IMR-90 (cell line): ENCODE data around the gene ZNF423. TPM values are rescaled to one million over a fixed set of nuclear protein-coding genes. Genes with fewer than 3 reads are reported as not detected.

Source experiments
- ATAC-seq: fragments of 200-7000 bp; cut with Tn5 transposase; 2 replicates; pipeline ENCODE4 v1.9.1; 2020; ENCODE audit warnings: low read depth, mild to moderate bottlenecking, moderate library complexity
- BruUV-seq: library from RNA; stranded (reverse); fragments of 400-500 nt; replicated peaks from 2 replicates; lab custom pipeline; 2021; lab: Mats Ljungman, UMichigan
- CTCF ChIA-PET: fragments of 300-600 bp; formaldehyde crosslinking; extraction: SDS; loops from one replicate; lab custom pipeline; 2021; ENCODE audit warnings: antibody characterized with exemption; lab: Yijun Ruan, JAX
- POLR2A ChIA-PET: fragments of 300-600 bp; sonication (Branson Sonifier 250); formaldehyde crosslinking; loops from one replicate; lab custom pipeline; 2022; ENCODE audit warnings: antibody characterized with exemption; ENCODE audit not compliant: unreplicated experiment; lab: Charles Lee
- DNase-seq: peaks from one replicate; pipeline ENCODE4 v3.0.0; 2013
- H2AFZ ChIP-seq: replicated peaks from 2 replicates; pipeline ENCODE3; 2013; ENCODE audit warnings: low read length, mild to moderate bottlenecking; ENCODE audit not compliant: poor library complexity
- H2AK5ac ChIP-seq: 2 replicates; pipeline ENCODE4 v1.6.1; 2013; ENCODE audit warnings: low read depth, low read length, inconsistent platforms
- H2AK9ac ChIP-seq: replicated peaks from 2 replicates; pipeline ENCODE3; 2013; ENCODE audit warnings: mild to moderate bottlenecking, low read depth, low read length, moderate library complexity; ENCODE audit not compliant: poor library complexity
- H2BK120ac ChIP-seq: 2 replicates; pipeline ENCODE4 v1.6.1; 2013; ENCODE audit warnings: low read depth, low read length, inconsistent platforms
- H2BK15ac ChIP-seq: 3 replicates; pipeline ENCODE4 v1.6.1; 2013; ENCODE audit warnings: low read depth, low read length, inconsistent platforms
- H2BK20ac ChIP-seq: 2 replicates; pipeline ENCODE4 v1.6.1; 2013; ENCODE audit warnings: low read depth, mild to moderate bottlenecking, inconsistent platforms, low read length, moderate library complexity
- H2BK5ac ChIP-seq: 2 replicates; pipeline ENCODE4 v1.6.1; 2013; ENCODE audit warnings: mild to moderate bottlenecking, low read depth, low read length, inconsistent platforms; ENCODE audit not compliant: poor library complexity, severe bottlenecking
- H3K14ac ChIP-seq: replicated peaks from 2 replicates; pipeline ENCODE4 v1.6.1; 2013; ENCODE audit warnings: low read depth, low read length, inconsistent platforms
- H3K18ac ChIP-seq: 2 replicates; pipeline ENCODE4 v1.6.1; 2013; ENCODE audit warnings: low read depth, low read length, control low read depth
- H3K23ac ChIP-seq: 2 replicates; pipeline ENCODE4 v1.6.1; 2013; ENCODE audit warnings: low read depth, low read length, inconsistent platforms
- H3K27ac ChIP-seq: 2 replicates; pipeline ENCODE4 v1.5.1; 2013; ENCODE audit warnings: mild to moderate bottlenecking, control low read depth, low read length; ENCODE audit not compliant: insufficient read depth
- H3K27me3 ChIP-seq: 2 replicates; pipeline ENCODE4 v1.6.1; 2013; ENCODE audit warnings: low read length; ENCODE audit not compliant: control insufficient read depth, insufficient read depth
- H3K36me3 ChIP-seq: 2 replicates; pipeline ENCODE4 v1.6.1; 2013; ENCODE audit warnings: low read length, mixed read lengths; ENCODE audit not compliant: control insufficient read depth, insufficient read depth
- H3K4ac ChIP-seq: 2 replicates; pipeline ENCODE4 v1.6.1; 2013; ENCODE audit warnings: low read depth, low read length, inconsistent platforms
- H3K4me1 ChIP-seq: 2 replicates; pipeline ENCODE4 v1.6.1; 2013; ENCODE audit warnings: low read length, mixed read lengths; ENCODE audit not compliant: control insufficient read depth, insufficient read depth
- H3K4me2 ChIP-seq: 2 replicates; pipeline ENCODE4 v1.6.1; 2013; ENCODE audit warnings: low read depth, mild to moderate bottlenecking, control low read depth, low read length, moderate library complexity
- H3K4me3 ChIP-seq: 2 replicates; pipeline ENCODE4 v1.5.1; 2013; ENCODE audit warnings: low read depth, mild to moderate bottlenecking, control low read depth, low read length, moderate library complexity; ENCODE audit not compliant: insufficient read depth
- H3K56ac ChIP-seq: 2 replicates; pipeline ENCODE4 v1.6.1; 2013; ENCODE audit warnings: low read length, inconsistent platforms; ENCODE audit not compliant: insufficient read depth; ENCODE audit errors: extremely low read depth
- H3K79me1 ChIP-seq, 2 experiments: 2 replicates each; pipeline ENCODE4 v1.6.1; 2013; ENCODE audit warnings: low read length in 2 of 2, inconsistent platforms in 1 of 2, low read depth in 1 of 2
- H3K9ac ChIP-seq: 2 replicates; pipeline ENCODE4 v1.6.1; 2013; ENCODE audit warnings: low read depth, low read length, control low read depth
- H3K9me1 ChIP-seq: 2 replicates; pipeline ENCODE4 v1.6.1; 2013; ENCODE audit warnings: low read length, inconsistent platforms; ENCODE audit not compliant: insufficient read depth
- H3K9me3 ChIP-seq: 2 replicates; pipeline ENCODE4 v1.6.1; 2013; ENCODE audit warnings: low read length; ENCODE audit not compliant: control insufficient read depth, insufficient read depth
- H4K20me1 ChIP-seq: 2 replicates; pipeline ENCODE4 v1.6.1; 2013; ENCODE audit warnings: low read length, inconsistent platforms; ENCODE audit not compliant: insufficient read depth
- H4K5ac ChIP-seq: 2 replicates; pipeline ENCODE4 v1.6.1; 2013; ENCODE audit warnings: mild to moderate bottlenecking, low read depth, low read length, control low read depth
- H4K8ac ChIP-seq, 2 experiments: 2 replicates each; pipeline ENCODE4 v1.6.1; 2013; ENCODE audit warnings: low read depth in 2 of 2, low read length in 2 of 2, control low read depth in 1 of 2, inconsistent platforms in 1 of 2
- H4K91ac ChIP-seq: 2 replicates; pipeline ENCODE4 v1.6.1; 2013; ENCODE audit warnings: low read depth, low read length, inconsistent platforms; ENCODE audit not compliant: insufficient read depth
- BHLHE40 ChIP-seq: fragments of 150-350 bp; IDR thresholded peaks from 2 replicates; pipeline ENCODE4 v1.6.1; 2016; ENCODE audit warnings: mild to moderate bottlenecking, low read depth, low read length
- CEBPB ChIP-seq: IDR thresholded peaks from 2 replicates; pipeline ENCODE4 v1.6.1; 2012; ENCODE audit warnings: low read depth, low read length, improper control_type of control experiment
- CHD1 ChIP-seq: IDR thresholded peaks from 2 replicates; pipeline ENCODE4 v1.6.1; 2012; ENCODE audit warnings: low read depth, low read length, improper control_type of control experiment
- CTCF ChIP-seq: conservative IDR thresholded peaks from 2 replicates; pipeline ENCODE4 v1.5.1; 2012; ENCODE audit warnings: mild to moderate bottlenecking, low read depth, low read length, improper control_type of control experiment
- FOS ChIP-seq: fragments of 150-350 bp; IDR thresholded peaks from 2 replicates; pipeline ENCODE4 v1.6.1; 2016; ENCODE audit warnings: low read depth, low read length
- MAFK ChIP-seq: IDR thresholded peaks from 2 replicates; pipeline ENCODE4 v1.6.1; 2012; ENCODE audit warnings: low read depth, low read length, improper control_type of control experiment
- MAZ ChIP-seq: IDR thresholded peaks from 2 replicates; pipeline ENCODE4 v1.6.1; 2012; ENCODE audit warnings: low read depth, mild to moderate bottlenecking, low read length, improper control_type of control experiment, moderate library complexity, borderline replicate concordance
- MXI1 ChIP-seq: IDR thresholded peaks from 2 replicates; pipeline ENCODE4 v1.6.1; 2012; ENCODE audit warnings: low read depth, mild to moderate bottlenecking, low read length, moderate library complexity, borderline replicate concordance
- NFE2L2 ChIP-seq: fragments of 150-350 bp; IDR thresholded peaks from 2 replicates; pipeline ENCODE4 v1.6.1; 2016; ENCODE audit warnings: low read depth, mild to moderate bottlenecking, low read length
- POLR2A ChIP-seq: IDR thresholded peaks from 2 replicates; pipeline ENCODE4 v1.6.1; 2012; ENCODE audit warnings: mild to moderate bottlenecking, low read depth, low read length
- RAD21 ChIP-seq: IDR thresholded peaks from 2 replicates; pipeline ENCODE4 v1.6.1; 2012; ENCODE audit warnings: low read length, improper control_type of control experiment
- RCOR1 ChIP-seq: IDR thresholded peaks from 2 replicates; pipeline ENCODE4 v1.6.1; 2012; ENCODE audit warnings: mild to moderate bottlenecking, low read length, improper control_type of control experiment; ENCODE audit not compliant: insufficient replicate concordance
- RFX5 ChIP-seq: IDR thresholded peaks from 2 replicates; pipeline ENCODE4 v1.8.0; 2012; ENCODE audit warnings: low read depth, mild to moderate bottlenecking, low read length, moderate library complexity
- SMC3 ChIP-seq: fragments of 150-350 bp; IDR thresholded peaks from 2 replicates; pipeline ENCODE4 v1.6.1; 2016; ENCODE audit warnings: low read depth, mild to moderate bottlenecking, antibody characterized with exemption, low read length, moderate library complexity
- WGBS, 2 experiments: methylation state at CpG; one replicate each; pipeline versions ENCODE4 v1.1.5 to v1.1.7; 2013; ENCODE audit warnings: missing lambda C conversion rate in 2 of 2; ENCODE audit not compliant: insufficient read length in 1 of 2; ENCODE audit errors: extremely low coverage in 2 of 2; 5-methylcytosine and 5-hydroxymethylcytosine counted together
- dilution Hi-C: fragments of 300-500 bp; cut with HindIII; formaldehyde crosslinking; loops from one replicate; pipeline ENCODE4 v1.14.3; 2018; ENCODE audit warnings: low sequenced_read_pairs; ENCODE audit not compliant: unreplicated experiment
- in situ Hi-C: fragments of 300-500 bp; cut with MboI; formaldehyde crosslinking; loops from 3 replicates; pipeline ENCODE4 v1.14.3; 2019; ENCODE audit warnings: low sequenced_read_pairs, inconsistent platforms, mixed read lengths
- intact Hi-C: fragments of 100-400 bp; cut with micrococcal nuclease; formaldehyde crosslinking; loops from 2 replicates; pipeline ENCODE4 v1.10.0; 2022
- polyA plus RNA-seq, 3 experiments: library from polyadenylated mRNA; depleted of rRNA; stranded (reverse); fragments of >200 nt; gene quantifications; 2 replicates each; pipeline ENCODE4 v1.2.3, GENCODE V29; 2012; ENCODE audit warnings: low replicate concordance in 1 of 3
- total RNA-seq: library from RNA; depleted of rRNA; stranded (reverse); fragments of >200 nt; gene quantifications from 2 replicates; pipeline ENCODE4 v1.2.3, GENCODE V29; 2012
- TF ChIP-seq, protein P1 (sequence below): fragments of 150-350 bp; IDR thresholded peaks from 2 replicates; pipeline ENCODE4 v1.6.1; 2017; ENCODE audit warnings: mild to moderate bottlenecking, antibody characterized with exemption, low read length, low read depth

The ZNF423 gene
- total and polyA plus RNA-seq, 2 of the 4 experiments (the other 2 are of a cell fraction), result under 0.01 to 0.10 TPM

GRCh38 chr16:49653173-49653570 is 202.7 kb downstream of the ZNF423 start:
- no peaks in the 10 kb centered on the region; the same call in 1 of the 2 replicates for H3K9me3 ChIP-seq
- H2BK20ac ChIP-seq, result no peak overlapping the region
- ChIA-PET CTCF (interaction anchor here (0.6 kb wide), 1 partner anchor 1470 kb away, joined by 3 read pairs; no protein-coding TSS in a partner anchor), POLR2A (no interaction called here)
- no peak overlapping the region for H3K18ac ChIP-seq
- no peak overlapping the region for H3K4me3 ChIP-seq
- peaks cover 21% of the 10 kb centered on the region; the same call in 1 of the 2 replicates for H3K27me3 ChIP-seq
- no peak for ATAC-seq
- no TSS peak for BruUV-seq
- H3K14ac ChIP-seq, result no peak overlapping the region
- no peak overlapping the region for H3K56ac ChIP-seq
- no peaks in the 10 kb centered on the region for H3K4me1 ChIP-seq
- no CpG with 5 or more reads among the region's 6 CpGs for WGBS, 2 experiments
- dilution Hi-C loops (no loop called here), in situ Hi-C loops (no loop called here), intact Hi-C loops (no loop called here)
- H3K36me3 ChIP-seq, result no peaks in the 10 kb centered on the region
- no peak overlapping the region for H2BK15ac ChIP-seq
- H3K4me2 ChIP-seq, result no peak overlapping the region
- no peak overlapping the region for H2AFZ ChIP-seq
- no peak overlapping the region for H4K5ac ChIP-seq
- no peak overlapping the region for H3K4ac ChIP-seq
- H4K8ac ChIP-seq, result no peak overlapping the region
- H2AK5ac ChIP-seq, result no peak overlapping the region
- DNase-seq, result no peak
- H3K9ac ChIP-seq, result no peak overlapping the region
- H4K91ac ChIP-seq, result no peak overlapping the region
- no peaks in the 10 kb centered on the region for H3K9me1 ChIP-seq
- H2BK120ac ChIP-seq, result no peak overlapping the region
- TF ChIP-seq CEBPB (no peak), MXI1 (no peak), SMC3 (no peak), CHD1 (no peak), CTCF (no peak), BHLHE40 (no peak), RCOR1 (no peak), MAZ (no peak), NFE2L2 (no peak), FOS (no peak), POLR2A (no peak), RAD21 (no peak), RFX5 (no peak), MAFK (no peak)
- TF ChIP-seq, protein P1, sequence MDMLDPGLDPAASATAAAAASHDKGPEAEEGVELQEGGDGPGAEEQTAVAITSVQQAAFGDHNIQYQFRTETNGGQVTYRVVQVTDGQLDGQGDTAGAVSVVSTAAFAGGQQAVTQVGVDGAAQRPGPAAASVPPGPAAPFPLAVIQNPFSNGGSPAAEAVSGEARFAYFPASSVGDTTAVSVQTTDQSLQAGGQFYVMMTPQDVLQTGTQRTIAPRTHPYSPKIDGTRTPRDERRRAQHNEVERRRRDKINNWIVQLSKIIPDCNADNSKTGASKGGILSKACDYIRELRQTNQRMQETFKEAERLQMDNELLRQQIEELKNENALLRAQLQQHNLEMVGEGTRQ, result no peak
- no peak overlapping the region for H3K27ac ChIP-seq
- no peak overlapping the region for H2BK5ac ChIP-seq
- H3K23ac ChIP-seq, result no peak overlapping the region
- H2AK9ac ChIP-seq, result no peak overlapping the region
- H4K20me1 ChIP-seq, result no peaks in the 10 kb centered on the region
- H3K79me1 ChIP-seq, result no peaks in the 10 kb centered on the region
